HepG2 (cell line): ENCODE results near the gene DHX58. TPM values are rescaled to one million over a fixed set of nuclear protein-coding genes. Genes with fewer than 3 reads are reported as not detected.

Experiments used
- BORCS8-MEF2B ChIP-seq: sonication (generic); formaldehyde crosslinking; IDR thresholded peaks from 2 replicates; pipeline ENCODE4 v1.8.0; 2022; ENCODE audit warnings: mild to moderate bottlenecking, missing genetic modification reagents
- DMAP1 ChIP-seq: IDR thresholded peaks from 2 replicates; pipeline ENCODE4 v1.6.1; 2016
- GABPA ChIP-seq, 2 experiments: IDR thresholded peaks; 2 replicates each; pipeline ENCODE4 v1.6.1; 2011 to 2016; ENCODE audit warnings: low read depth in 2 of 2, low read length in 1 of 2, missing biosample characterization in 1 of 2, missing genetic modification characterization in 1 of 2
- IKZF1 ChIP-seq: fragments of 450-650 bp; IDR thresholded peaks from 2 replicates; pipeline ENCODE4 v1.7.1; 2016
- IKZF5 ChIP-seq: IDR thresholded peaks from 2 replicates; pipeline ENCODE4 v1.6.1; 2018; ENCODE audit warnings: missing genetic modification reagents, mild to moderate bottlenecking, missing compliant biosample characterization
- KAT7 ChIP-seq: IDR thresholded peaks from 2 replicates; pipeline ENCODE4 v1.6.1; 2018; ENCODE audit warnings: borderline replicate concordance, missing compliant biosample characterization
- MAZ ChIP-seq, 2 experiments: sonication (generic) in 1 of 2; formaldehyde crosslinking in 1 of 2; IDR thresholded peaks; 2 replicates each; pipeline versions ENCODE4 v1.5.0 to v1.6.1; 2012 to 2020; ENCODE audit warnings: low read depth in 2 of 2, mild to moderate bottlenecking in 2 of 2, borderline replicate concordance in 1 of 2, improper control_type of control experiment in 1 of 2, low read length in 1 of 2, missing genetic modification reagents in 1 of 2, moderate library complexity in 1 of 2
- NFKB2 ChIP-seq: sonication (generic); formaldehyde crosslinking; IDR thresholded peaks from 2 replicates; pipeline ENCODE4 v1.4.0; 2020; ENCODE audit warnings: missing genetic modification reagents, borderline replicate concordance
- NRL ChIP-seq: sonication (generic); formaldehyde crosslinking; IDR thresholded peaks from 2 replicates; pipeline ENCODE4 v1.5.0; 2020; ENCODE audit warnings: missing genetic modification reagents, mild to moderate bottlenecking, moderate library complexity, borderline replicate concordance
- SCMH1 ChIP-seq: sonication (generic); formaldehyde crosslinking; IDR thresholded peaks from 2 replicates; pipeline ENCODE4 v1.9.0; 2021; ENCODE audit warnings: missing genetic modification reagents, mild to moderate bottlenecking, borderline replicate concordance
- TCF7L2 ChIP-seq: IDR thresholded peaks from 2 replicates; pipeline ENCODE4 v1.6.1; 2011; ENCODE audit warnings: mild to moderate bottlenecking, low read depth, low read length, moderate library complexity
- TP53 ChIP-seq: sonication (generic); formaldehyde crosslinking; conservative IDR thresholded peaks from 2 replicates; pipeline ENCODE4 v1.4.0; 2020; ENCODE audit warnings: missing genetic modification reagents
- ZNF207 ChIP-seq: fragments of 450-650 bp; IDR thresholded peaks from 2 replicates; pipeline ENCODE4 v1.6.1; 2016; ENCODE audit warnings: antibody characterized with exemption, borderline replicate concordance
- ZNF501 ChIP-seq: sonication (generic); formaldehyde crosslinking; IDR thresholded peaks from 2 replicates; pipeline ENCODE4 v1.5.1; 2020; ENCODE audit warnings: mild to moderate bottlenecking, moderate library complexity, missing genetic modification reagents
- ZNF546 ChIP-seq: sonication (generic); formaldehyde crosslinking; conservative IDR thresholded peaks from 2 replicates; pipeline ENCODE4 v1.8.1; 2023; ENCODE audit warnings: mild to moderate bottlenecking, missing genetic modification reagents
- ZNF687 ChIP-seq: sonication (generic); formaldehyde crosslinking; IDR thresholded peaks from 2 replicates; pipeline ENCODE4 v1.5.1; 2020; ENCODE audit warnings: mild to moderate bottlenecking, missing genetic modification reagents, moderate library complexity
- polyA plus RNA-seq, 8 experiments: library from polyadenylated mRNA; depleted of rRNA in 3 of 8; stranded (reverse) in 7 of 8; unstranded in 1 of 8; fragments of >200 nt; fragmentation: Illumina TruSeq in 4 of 8; extraction: Trizol in 4 of 8; gene quantifications; 2 replicates each; pipeline versions ENCODE4 v1.2.1 to v1.2.3, GENCODE V29; 2011 to 2016; ENCODE audit warnings: low read depth in 4 of 8, missing spikeins in 1 of 8, mixed read lengths in 1 of 8; ENCODE audit not compliant: insufficient read depth in 1 of 8
- total RNA-seq, 5 experiments: library from RNA; depleted of rRNA; stranded (reverse); fragments of >200 nt; fragmentation: Illumina TruSeq; extraction: Trizol; gene quantifications; 2 replicates each; pipeline ENCODE4 v1.2.3, GENCODE V29; 2016; ENCODE audit warnings: low read depth in 1 of 5
- TF ChIP-seq, protein P1 (sequence below): sonication (generic); formaldehyde crosslinking; IDR thresholded peaks from 2 replicates; pipeline ENCODE4 v1.4.0; 2020; ENCODE audit warnings: missing genetic modification reagents
- TF ChIP-seq, protein P2 (sequence below): sonication (generic); formaldehyde crosslinking; conservative IDR thresholded peaks from 2 replicates; pipeline ENCODE4 v1.8.0; 2022; ENCODE audit warnings: mild to moderate bottlenecking, moderate library complexity, missing genetic modification reagents
- TF ChIP-seq, protein P3 (sequence below): IDR thresholded peaks from 2 replicates; pipeline ENCODE4 v1.6.1; 2012; ENCODE audit warnings: inconsistent platforms

DHX58 gene
- total and polyA plus RNA-seq, 2 of the 13 experiments (the other 11 are each of a cell fraction or from before 2014, with no cell fraction given), result 6.7 to 7.8 TPM

DNA sequence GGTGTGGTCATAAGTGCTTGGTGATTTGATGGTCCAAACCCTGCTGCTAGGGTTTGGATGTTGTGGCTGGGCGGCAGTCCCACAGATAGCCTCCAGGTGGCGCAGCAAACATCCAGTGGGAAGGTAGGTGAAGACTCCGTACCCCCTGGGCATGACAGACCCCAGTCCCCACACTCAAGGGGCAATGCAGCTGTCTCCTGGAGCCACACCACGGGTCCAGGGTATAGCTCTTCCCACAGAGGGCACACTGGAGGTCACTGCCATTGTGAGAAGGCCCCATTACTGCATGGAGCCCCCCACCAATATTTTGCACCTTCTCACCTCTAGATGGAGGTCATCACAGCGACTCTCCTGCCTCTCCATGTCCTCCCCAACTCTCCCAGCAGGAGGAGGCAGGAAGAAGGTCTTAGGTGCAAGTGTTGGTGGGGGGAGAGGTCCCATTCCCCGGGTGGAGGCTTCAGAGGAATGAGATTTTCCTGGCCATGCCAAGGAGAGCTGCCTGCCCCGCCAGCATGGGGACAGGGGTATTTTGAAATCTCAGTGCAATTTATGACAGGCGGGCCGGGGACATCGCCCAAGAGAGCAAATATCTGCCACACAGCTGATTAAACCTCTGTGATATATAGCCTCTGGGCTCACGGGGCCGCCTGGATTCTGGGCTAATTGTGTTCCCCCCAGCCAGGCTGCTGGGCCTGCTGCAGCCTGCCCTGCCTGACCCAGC lies 45.0 kb downstream of the DHX58 start (continued):
- TF ChIP-seq, protein P1, sequence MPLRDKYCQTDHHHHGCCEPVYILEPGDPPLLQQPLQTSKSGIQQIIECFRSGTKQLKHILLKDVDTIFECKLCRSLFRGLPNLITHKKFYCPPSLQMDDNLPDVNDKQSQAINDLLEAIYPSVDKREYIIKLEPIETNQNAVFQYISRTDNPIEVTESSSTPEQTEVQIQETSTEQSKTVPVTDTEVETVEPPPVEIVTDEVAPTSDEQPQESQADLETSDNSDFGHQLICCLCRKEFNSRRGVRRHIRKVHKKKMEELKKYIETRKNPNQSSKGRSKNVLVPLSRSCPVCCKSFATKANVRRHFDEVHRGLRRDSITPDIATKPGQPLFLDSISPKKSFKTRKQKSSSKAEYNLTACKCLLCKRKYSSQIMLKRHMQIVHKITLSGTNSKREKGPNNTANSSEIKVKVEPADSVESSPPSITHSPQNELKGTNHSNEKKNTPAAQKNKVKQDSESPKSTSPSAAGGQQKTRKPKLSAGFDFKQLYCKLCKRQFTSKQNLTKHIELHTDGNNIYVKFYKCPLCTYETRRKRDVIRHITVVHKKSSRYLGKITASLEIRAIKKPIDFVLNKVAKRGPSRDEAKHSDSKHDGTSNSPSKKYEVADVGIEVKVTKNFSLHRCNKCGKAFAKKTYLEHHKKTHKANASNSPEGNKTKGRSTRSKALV (CRISPR knock-in tag), result no peak
- TF ChIP-seq KAT7 (CRISPR knock-in tag) (no peak), IKZF5 (CRISPR knock-in tag) (peak; percentile 37; the same call in 1 of the 2 replicates), GABPA (IDR thresholded peaks at IDR 0.05; ENCODE audit: low read depth, low read length) (no peak), GABPA (CRISPR knock-in tag; IDR thresholded peaks at IDR 0.05; ENCODE audit: low read depth) (no peak), BORCS8-MEF2B (CRISPR knock-in tag) (0 out of 2 replicates have a peak, but pooled peaks have one; percentile 42), ZNF546 (CRISPR knock-in tag) (no peak), DMAP1 (CRISPR knock-in tag) (0 out of 2 replicates have a peak, but pooled peaks have one; percentile 38), NFKB2 (CRISPR knock-in tag) (peak; percentile 49; the same call in 1 of the 2 replicates), ZNF501 (CRISPR knock-in tag) (peak; percentile 45), IKZF1 (no peak), MAZ (IDR thresholded peaks at IDR 0.05; ENCODE audit: borderline replicate concordance, low read depth, low read length) (peak; percentile 49; the same call in 1 of the 2 replicates), MAZ (CRISPR knock-in tag; IDR thresholded peaks at IDR 0.05; ENCODE audit: low read depth) (no peak), ZNF207 (no peak), NRL (CRISPR knock-in tag) (peak; percentile 47; the same call in 1 of the 2 replicates), TP53 (CRISPR knock-in tag) (no peak), TCF7L2 (no peak), ZNF687 (CRISPR knock-in tag) (peak; percentile 63), SCMH1 (CRISPR knock-in tag) (no peak)
- TF ChIP-seq, protein P2, sequence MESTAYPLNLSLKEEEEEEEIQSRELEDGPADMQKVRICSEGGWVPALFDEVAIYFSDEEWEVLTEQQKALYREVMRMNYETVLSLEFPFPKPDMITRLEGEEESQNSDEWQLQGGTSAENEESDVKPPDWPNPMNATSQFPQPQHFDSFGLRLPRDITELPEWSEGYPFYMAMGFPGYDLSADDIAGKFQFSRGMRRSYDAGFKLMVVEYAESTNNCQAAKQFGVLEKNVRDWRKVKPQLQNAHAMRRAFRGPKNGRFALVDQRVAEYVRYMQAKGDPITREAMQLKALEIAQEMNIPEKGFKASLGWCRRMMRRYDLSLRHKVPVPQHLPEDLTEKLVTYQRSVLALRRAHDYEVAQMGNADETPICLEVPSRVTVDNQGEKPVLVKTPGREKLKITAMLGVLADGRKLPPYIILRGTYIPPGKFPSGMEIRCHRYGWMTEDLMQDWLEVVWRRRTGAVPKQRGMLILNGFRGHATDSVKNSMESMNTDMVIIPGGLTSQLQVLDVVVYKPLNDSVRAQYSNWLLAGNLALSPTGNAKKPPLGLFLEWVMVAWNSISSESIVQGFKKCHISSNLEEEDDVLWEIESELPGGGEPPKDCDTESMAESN (CRISPR knock-in tag), result no peak
- TF ChIP-seq, protein P3, sequence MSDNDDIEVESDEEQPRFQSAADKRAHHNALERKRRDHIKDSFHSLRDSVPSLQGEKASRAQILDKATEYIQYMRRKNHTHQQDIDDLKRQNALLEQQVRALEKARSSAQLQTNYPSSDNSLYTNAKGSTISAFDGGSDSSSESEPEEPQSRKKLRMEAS, result 0 out of 2 replicates have a peak, but pooled peaks have one; percentile 35
